A549 (cell line): ENCODE measurements around the gene BRD1.

ENCODE experiments used
- CHD2 ChIP-seq: fragments of 150-350 bp; IDR thresholded peaks from 2 replicates; pipeline ENCODE4 v1.6.1; 2014; ENCODE audit warnings: low read length; ENCODE audit not compliant: partially characterized antibody
- EP300 ChIP-seq, 2 experiments: fragments of >200 bp; sonication (Bioruptor Twin); formaldehyde crosslinking; IDR thresholded peaks; 2 replicates in 1 of 2; 3 replicates in 1 of 2; pipeline ENCODE4 v1.6.1; 2016 to 2017
- FOSL2 ChIP-seq, 2 experiments: fragments of 450-650 bp in 1 of 2; fragments of >200 bp in 1 of 2; sonication (Bioruptor Twin) in 1 of 2; formaldehyde crosslinking; IDR thresholded peaks; 2 replicates each; pipeline versions ENCODE4 v1.5.0 to v1.6.1; 2016 to 2020; ENCODE audit warnings: mild to moderate bottlenecking in 1 of 2, moderate library complexity in 1 of 2
- MAFK ChIP-seq: fragments of 450-650 bp; IDR thresholded peaks from 2 replicates; pipeline ENCODE4 v1.6.1; 2014; ENCODE audit not compliant: partially characterized antibody
- POLR2A ChIP-seq: IDR thresholded peaks from 2 replicates; pipeline ENCODE4 v1.6.1; 2012; ENCODE audit warnings: mild to moderate bottlenecking, low read length
- RFX5 ChIP-seq: fragments of 450-650 bp; IDR thresholded peaks from 2 replicates; pipeline ENCODE4 v1.7.1; 2014; ENCODE audit warnings: antibody characterized with exemption, mild to moderate bottlenecking, moderate library complexity
- TF ChIP-seq, protein P1 (sequence below): fragments of >200 bp; sonication (Bioruptor Twin); formaldehyde crosslinking; IDR thresholded peaks from 3 replicates; pipeline ENCODE4 v1.5.1; 2016
- TF ChIP-seq, protein P2 (sequence below): fragments of 450-650 bp; IDR thresholded peaks from 2 replicates; pipeline ENCODE4 v1.6.1; 2014; ENCODE audit warnings: antibody characterized with exemption
- TF ChIP-seq, protein P3 (sequence below): IDR thresholded peaks from 2 replicates; pipeline ENCODE4 v1.6.1; 2012
- TF ChIP-seq, protein P4 (sequence below): fragments of 150-350 bp; IDR thresholded peaks from 2 replicates; pipeline ENCODE4 v1.6.1; 2014; ENCODE audit warnings: low read depth, mild to moderate bottlenecking, low read length

DNA sequence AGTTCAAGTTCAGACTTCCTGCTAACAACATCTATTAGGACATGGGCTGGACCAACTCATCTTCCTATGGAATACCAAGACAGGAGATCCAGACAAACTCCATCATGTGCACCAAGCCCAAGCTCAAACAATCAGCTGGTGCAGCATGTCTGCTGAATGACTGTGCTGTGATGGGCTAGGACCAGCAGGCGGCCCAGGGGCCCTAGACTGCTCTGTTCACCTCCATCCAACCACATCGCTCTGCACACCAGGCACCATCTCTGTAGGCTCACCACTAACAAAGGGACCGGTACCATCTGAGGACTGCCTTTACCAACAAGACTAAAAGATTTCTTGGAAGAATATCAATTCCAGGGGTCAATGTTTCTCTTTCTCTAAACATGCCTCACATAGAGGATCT lies 10.3 kb downstream of the BRD1 start:
- TF ChIP-seq FOSL2 (IDR thresholded peaks at IDR 0.05) (no peak), FOSL2 (CRISPR knock-in tag; IDR thresholded peaks at IDR 0.05) (no peak), CHD2 (no peak), POLR2A (no peak), MAFK (no peak), EP300 (IDR thresholded peaks at IDR 0.05) (no peak), RFX5 (no peak)
- TF ChIP-seq, protein P1, sequence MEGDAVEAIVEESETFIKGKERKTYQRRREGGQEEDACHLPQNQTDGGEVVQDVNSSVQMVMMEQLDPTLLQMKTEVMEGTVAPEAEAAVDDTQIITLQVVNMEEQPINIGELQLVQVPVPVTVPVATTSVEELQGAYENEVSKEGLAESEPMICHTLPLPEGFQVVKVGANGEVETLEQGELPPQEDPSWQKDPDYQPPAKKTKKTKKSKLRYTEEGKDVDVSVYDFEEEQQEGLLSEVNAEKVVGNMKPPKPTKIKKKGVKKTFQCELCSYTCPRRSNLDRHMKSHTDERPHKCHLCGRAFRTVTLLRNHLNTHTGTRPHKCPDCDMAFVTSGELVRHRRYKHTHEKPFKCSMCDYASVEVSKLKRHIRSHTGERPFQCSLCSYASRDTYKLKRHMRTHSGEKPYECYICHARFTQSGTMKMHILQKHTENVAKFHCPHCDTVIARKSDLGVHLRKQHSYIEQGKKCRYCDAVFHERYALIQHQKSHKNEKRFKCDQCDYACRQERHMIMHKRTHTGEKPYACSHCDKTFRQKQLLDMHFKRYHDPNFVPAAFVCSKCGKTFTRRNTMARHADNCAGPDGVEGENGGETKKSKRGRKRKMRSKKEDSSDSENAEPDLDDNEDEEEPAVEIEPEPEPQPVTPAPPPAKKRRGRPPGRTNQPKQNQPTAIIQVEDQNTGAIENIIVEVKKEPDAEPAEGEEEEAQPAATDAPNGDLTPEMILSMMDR = no peak
- TF ChIP-seq, protein P2, sequence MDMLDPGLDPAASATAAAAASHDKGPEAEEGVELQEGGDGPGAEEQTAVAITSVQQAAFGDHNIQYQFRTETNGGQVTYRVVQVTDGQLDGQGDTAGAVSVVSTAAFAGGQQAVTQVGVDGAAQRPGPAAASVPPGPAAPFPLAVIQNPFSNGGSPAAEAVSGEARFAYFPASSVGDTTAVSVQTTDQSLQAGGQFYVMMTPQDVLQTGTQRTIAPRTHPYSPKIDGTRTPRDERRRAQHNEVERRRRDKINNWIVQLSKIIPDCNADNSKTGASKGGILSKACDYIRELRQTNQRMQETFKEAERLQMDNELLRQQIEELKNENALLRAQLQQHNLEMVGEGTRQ = no peak
- TF ChIP-seq, protein P3, sequence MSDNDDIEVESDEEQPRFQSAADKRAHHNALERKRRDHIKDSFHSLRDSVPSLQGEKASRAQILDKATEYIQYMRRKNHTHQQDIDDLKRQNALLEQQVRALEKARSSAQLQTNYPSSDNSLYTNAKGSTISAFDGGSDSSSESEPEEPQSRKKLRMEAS = no peak
- TF ChIP-seq, protein P4, sequence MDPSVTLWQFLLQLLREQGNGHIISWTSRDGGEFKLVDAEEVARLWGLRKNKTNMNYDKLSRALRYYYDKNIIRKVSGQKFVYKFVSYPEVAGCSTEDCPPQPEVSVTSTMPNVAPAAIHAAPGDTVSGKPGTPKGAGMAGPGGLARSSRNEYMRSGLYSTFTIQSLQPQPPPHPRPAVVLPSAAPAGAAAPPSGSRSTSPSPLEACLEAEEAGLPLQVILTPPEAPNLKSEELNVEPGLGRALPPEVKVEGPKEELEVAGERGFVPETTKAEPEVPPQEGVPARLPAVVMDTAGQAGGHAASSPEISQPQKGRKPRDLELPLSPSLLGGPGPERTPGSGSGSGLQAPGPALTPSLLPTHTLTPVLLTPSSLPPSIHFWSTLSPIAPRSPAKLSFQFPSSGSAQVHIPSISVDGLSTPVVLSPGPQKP = no peak
